Uterus (tissue), 4 donors: ENCODE measurements around the gene MRI1. TPM values are rescaled to one million over a fixed set of nuclear protein-coding genes. Genes with fewer than 3 reads are reported as not detected.

ENCODE experiments used
- DNase-seq, 2 donors: peaks; one replicate each; pipeline ENCODE4 v3.0.0-alpha.2; 2019 to 2020
- H3K27ac ChIP-seq, 2 donors: fragments of 200-600 bp; sonication (generic); 1 replicate in 1 of 2; 2 replicates in 1 of 2; pipeline ENCODE4 v1.5.1; 2016 to 2018
- H3K27me3 ChIP-seq, 2 donors: fragments of 200-600 bp; sonication (generic); one replicate each; pipeline ENCODE4 v1.5.1; 2018 to 2019; ENCODE audit warnings: control low read depth in 1 of 2
- H3K36me3 ChIP-seq, 2 donors: fragments of 200-600 bp; sonication (generic); one replicate each; pipeline ENCODE4 v1.5.1; 2019; ENCODE audit warnings: control low read depth in 1 of 2
- H3K4me1 ChIP-seq, 2 donors: fragments of 200-600 bp; sonication (generic); one replicate each; pipeline ENCODE4 v1.5.1; 2018 to 2019; ENCODE audit warnings: control low read depth in 1 of 2
- H3K4me3 ChIP-seq, 2 donors: fragments of 200-600 bp; sonication (generic); 1 replicate in 1 of 2; 2 replicates in 1 of 2; pipeline ENCODE4 v1.5.1; 2018 to 2019; ENCODE audit warnings: mild to moderate bottlenecking in 1 of 2
- H3K9me3 ChIP-seq, 2 donors: fragments of 200-600 bp; sonication (generic); one replicate each; pipeline ENCODE4 v1.5.1; 2019; ENCODE audit warnings: control low read depth in 1 of 2
- CTCF ChIP-seq, 4 experiments: fragments of 200-600 bp in 2 of 4; fragments of 450-650 bp in 2 of 4; sonication (generic) in 2 of 4; IDR thresholded peaks; one replicate each; pipeline ENCODE4 v1.5.1; 2016 to 2019; ENCODE audit warnings: antibody characterized with exemption in 4 of 4, mild to moderate bottlenecking in 2 of 4, moderate library complexity in 1 of 4
- POLR2A ChIP-seq, 2 donors: fragments of 450-650 bp; IDR thresholded peaks; one replicate each; pipeline ENCODE4 v1.6.1; 2016; ENCODE audit warnings: antibody characterized with exemption in 2 of 2, mild to moderate bottlenecking in 1 of 2, moderate library complexity in 1 of 2
- intact Hi-C: fragments of 100-400 bp; cut with DNase I; formaldehyde crosslinking; loops from one replicate; pipeline ENCODE4 v1.15.1; 2023; ENCODE audit warnings: low total_unique reads
- total RNA-seq, 4 donors: library from RNA; depleted of rRNA in 3 of 4; stranded (reverse); fragments of >200 nt in 3 of 4; gene quantifications; one replicate each; pipeline versions ENCODE4 v1.1.0 to v1.2.4, GENCODE V29; 2014 to 2023
- donor health status: DM: yes; HTN: yes; CAD: no.

Gene MRI1
- total RNA-seq, 4 donors from 2014 or later: 33.3 to 62.4 (median 45.9) TPM

GRCh38 chr19:13794398-13794756, 30.1 kb downstream of the MRI1 start:
- H3K4me1 ChIP-seq: peaks cover 10 to 17% of the 10 kb centered on the region in 2 donors
- TF ChIP-seq CTCF (IDR thresholded peaks at IDR 0.05) (no peak), POLR2A (IDR thresholded peaks at IDR 0.05) (no peak)
- DNase-seq: peak; percentile 88 to 91
- H3K4me3 ChIP-seq: peak overlapping the region; percentile 76
- H3K36me3 ChIP-seq: no peaks in the 10 kb centered on the region
- H3K27ac ChIP-seq: peak overlapping the region; percentile 88 to 92
- no peaks in the 10 kb centered on the region for H3K9me3 ChIP-seq
- H3K27me3 ChIP-seq: no peaks in the 10 kb centered on the region
- intact Hi-C loops: no loop called here

- intact Hi-C loops: loop anchor here (5.0 kb wide), 1 partner anchor 57 kb away; no protein-coding TSS in a partner anchor
- Histone ChIP-seq H3K4me3 (peak within 1 kb of the TSS; percentile 76 to 95), H3K27me3 (no peaks in the 10 kb centered on the region), H3K9me3 (no peaks in the 10 kb centered on the region), H3K27ac (peak within 1 kb of the TSS; percentile 88 to 99), H3K36me3 (no peaks in the 10 kb centered on the region), H3K4me1 (peaks cover 10 to 17% of the 10 kb centered on the region in 2 donors)
- peak; percentile 98 to 99 for DNase-seq
- TF ChIP-seq CTCF (IDR thresholded peaks at IDR 0.05) (no peak), POLR2A (IDR thresholded peaks at IDR 0.05) (peak; percentile 61 to 63)
Observed at GRCh38 chr19:13794757-13795589, 30.7 kb downstream of the MRI1 start, which contains the start of gene ZSWIM4. ZSWIM4 (plus strand) TSS chr19:13795443; CDS start chr19:13795649, 206 bp downstream.

GRCh38 chr19:13795595-13796300, 31.4 kb downstream of the MRI1 start:
- no peaks in the 10 kb centered on the region for H3K9me3 ChIP-seq
- peak overlapping the region; percentile 76 to 95 for H3K4me3 ChIP-seq
- no peaks in the 10 kb centered on the region for H3K36me3 ChIP-seq
- intact Hi-C loops: loop anchor here (5.0 kb wide), 1 partner anchor 57 kb away; no protein-coding TSS in a partner anchor
- H3K4me1 ChIP-seq: peaks cover 10 to 17% of the 10 kb centered on the region in 2 donors
- no peaks in the 10 kb centered on the region for H3K27me3 ChIP-seq
- no peak for TF ChIP-seq POLR2A (IDR thresholded peaks at IDR 0.05)
- TF ChIP-seq CTCF (IDR thresholded peaks at IDR 0.05): no peak
- H3K27ac ChIP-seq: peak overlapping the region; percentile 88 to 99
- DNase-seq: no peak

GRCh38 chr19:13796301-13797057, 32.2 kb downstream of the MRI1 start:
- intact Hi-C loops: loop anchor here (5.0 kb wide), 1 partner anchor 56 kb away; no protein-coding TSS in a partner anchor
- H3K27ac ChIP-seq: peak overlapping the region; percentile 88 to 99
- peak overlapping the region; percentile 76 to 95 for H3K4me3 ChIP-seq
- no peaks in the 10 kb centered on the region for H3K9me3 ChIP-seq
- no peaks in the 10 kb centered on the region for H3K27me3 ChIP-seq
- peaks cover 10 to 17% of the 10 kb centered on the region in 2 donors for H3K4me1 ChIP-seq
- DNase-seq: peak; percentile 81 to 87
- no peaks in the 10 kb centered on the region for H3K36me3 ChIP-seq
- TF ChIP-seq POLR2A (IDR thresholded peaks at IDR 0.05): no peak
- peak in 2 of 4 experiments; percentile 13 to 17 for TF ChIP-seq CTCF (IDR thresholded peaks at IDR 0.05)
